ENCODE data around the gene UQCRC2. TPM values are rescaled to one million over a fixed set of nuclear protein-coding genes. Genes with fewer than 3 reads are reported as not detected.

The UQCRC2 gene
- total and polyA plus RNA-seq, 8 donors = 49.5 to 107 (median 93.7) TPM

DNA sequence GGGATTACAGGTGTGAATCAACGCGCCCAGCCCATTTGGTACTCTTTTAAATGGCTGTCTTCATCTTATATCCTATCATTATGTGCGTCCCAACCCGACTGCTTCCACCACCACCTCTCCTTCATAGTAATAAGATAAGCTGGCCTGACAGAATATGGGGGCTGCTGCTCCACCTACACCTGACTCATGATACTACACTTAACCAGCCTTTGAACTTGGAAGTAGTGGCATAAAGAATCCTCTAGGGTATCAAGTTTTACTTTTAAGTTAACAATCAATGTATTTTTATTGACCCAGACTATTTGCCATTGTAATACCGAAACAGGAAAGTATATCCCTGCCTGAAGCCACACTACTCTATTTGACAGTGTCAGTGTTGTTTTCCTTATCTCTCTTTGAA is 28.9 kb downstream of the UQCRC2 start:
- 92 to 95% methylated on average over 5 of the region's 5 CpGs for WGBS, 2 donors

GRCh38 chr16:21984062-21984461 is 30.9 kb downstream of the UQCRC2 start:
- peaks cover 8 to 14% (median 9%) of the 10 kb centered on the region in 3 donors for H3K4me1 ChIP-seq
- TF ChIP-seq CTCF (IDR thresholded peaks at IDR 0.05) = no peak
- H3K27ac ChIP-seq = no peak overlapping the region
- ATAC-seq (no peak), DNase-seq (no peak), FAIRE-seq (no peak)
- peaks cover 0 to 47% (median 32%) of the 10 kb centered on the region in 3 donors for H3K36me3 ChIP-seq
- H3K9me3 ChIP-seq = no peaks in the 10 kb centered on the region
- H3K4me3 ChIP-seq = no peak overlapping the region
- no peaks in the 10 kb centered on the region for H3K27me3 ChIP-seq
- intact Hi-C loops (cut with DNase I) = no loop called here
- WGBS, 2 donors = 94 to 96% methylated on average over 3 of the region's 3 CpGs

More for the DNA sequence above, 28.9 kb downstream of the UQCRC2 start:
- Histone ChIP-seq H3K4me1 (peaks cover 8 to 14% (median 9%) of the 10 kb centered on the region in 3 donors), H3K36me3 (peaks cover 0 to 64% (median 43%) of the 10 kb centered on the region in 3 donors), H3K4me3 (no peak overlapping the region), H3K9me3 (no peaks in the 10 kb centered on the region), H3K27ac (no peak overlapping the region), H3K27me3 (no peaks in the 10 kb centered on the region)
- FAIRE-seq (no peak), ATAC-seq (no peak), DNase-seq (no peak)
- intact Hi-C loops (cut with DNase I) = no loop called here
- TF ChIP-seq CTCF (IDR thresholded peaks at IDR 0.05) = no peak

DNA sequence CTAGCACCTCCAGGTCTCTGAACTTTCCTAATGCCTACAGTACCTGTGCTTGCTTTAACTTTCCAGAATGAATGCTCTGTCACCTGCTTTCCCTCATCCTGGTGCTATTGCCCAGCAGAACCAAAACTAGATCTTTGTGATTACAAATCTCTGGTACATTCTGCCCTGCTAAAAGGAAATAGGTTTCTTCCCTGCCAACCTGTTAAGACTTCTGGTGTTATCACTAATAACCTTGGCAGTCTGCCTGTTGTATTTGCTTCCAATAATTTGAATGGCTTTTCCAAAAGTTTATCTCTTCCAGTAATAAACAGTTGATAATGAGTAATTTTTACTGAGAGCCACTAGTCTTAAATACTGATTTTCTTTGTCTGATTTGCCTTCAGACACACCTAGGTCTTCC is 32.4 kb downstream of the UQCRC2 start:
- H3K4me1 ChIP-seq = peaks cover 8 to 14% (median 9%) of the 10 kb centered on the region in 3 donors
- DNase-seq = no peak
- no peak for TF ChIP-seq CTCF (IDR thresholded peaks at IDR 0.05)
- peak in 3 of 4 donors; percentile 39 to 62 (median 56) for ATAC-seq
- peaks cover 0 to 32% (median 19%) of the 10 kb centered on the region in 3 donors for H3K36me3 ChIP-seq
- H3K27me3 ChIP-seq = no peaks in the 10 kb centered on the region
- intact Hi-C loops (cut with DNase I) = no loop called here
- H3K4me3 ChIP-seq = no peak overlapping the region
- H3K27ac ChIP-seq = no peak overlapping the region
- FAIRE-seq = no peak
- no peaks in the 10 kb centered on the region for H3K9me3 ChIP-seq

DNA sequence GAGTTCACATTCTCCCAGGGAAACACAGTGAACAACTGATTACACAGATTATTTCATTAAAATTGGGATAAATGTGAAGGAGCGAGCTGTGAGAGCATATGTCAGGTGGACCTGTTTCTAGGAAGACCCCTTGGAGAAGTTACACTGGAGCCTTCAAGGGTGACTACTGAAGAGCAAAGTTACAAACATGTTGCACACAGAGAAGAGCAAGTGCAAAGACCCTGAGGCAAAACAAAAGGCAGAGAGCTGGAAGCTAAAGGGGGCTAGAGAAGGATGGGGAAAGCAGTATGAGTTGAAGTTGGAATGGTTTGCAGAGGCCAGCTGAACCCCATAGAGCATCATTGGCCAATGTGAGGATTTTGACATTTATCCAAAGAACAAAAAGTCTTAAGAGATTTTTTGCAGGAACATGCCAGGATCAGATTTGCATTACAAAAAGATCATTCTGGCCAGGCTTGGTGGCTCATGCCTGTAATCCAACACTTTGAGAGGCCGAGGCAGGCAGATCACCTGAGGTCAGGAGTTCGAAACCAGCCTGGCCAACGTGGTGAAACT is 33.6 kb downstream of the UQCRC2 start:
- Histone ChIP-seq H3K27me3 (no peaks in the 10 kb centered on the region), H3K36me3 (peaks cover 0 to 20% (median 8%) of the 10 kb centered on the region in 3 donors), H3K9me3 (no peaks in the 10 kb centered on the region), H3K4me1 (peaks cover 8 to 14% (median 9%) of the 10 kb centered on the region in 3 donors), H3K27ac (no peak overlapping the region), H3K4me3 (no peak overlapping the region)
- TF ChIP-seq CTCF (IDR thresholded peaks at IDR 0.05) = no peak
- intact Hi-C loops (cut with DNase I) = no loop called here
- WGBS, 2 donors = 91 to 96% methylated on average over 4 of the region's 4 CpGs
- ATAC-seq (no peak), DNase-seq (no peak), FAIRE-seq (no peak)

DNA sequence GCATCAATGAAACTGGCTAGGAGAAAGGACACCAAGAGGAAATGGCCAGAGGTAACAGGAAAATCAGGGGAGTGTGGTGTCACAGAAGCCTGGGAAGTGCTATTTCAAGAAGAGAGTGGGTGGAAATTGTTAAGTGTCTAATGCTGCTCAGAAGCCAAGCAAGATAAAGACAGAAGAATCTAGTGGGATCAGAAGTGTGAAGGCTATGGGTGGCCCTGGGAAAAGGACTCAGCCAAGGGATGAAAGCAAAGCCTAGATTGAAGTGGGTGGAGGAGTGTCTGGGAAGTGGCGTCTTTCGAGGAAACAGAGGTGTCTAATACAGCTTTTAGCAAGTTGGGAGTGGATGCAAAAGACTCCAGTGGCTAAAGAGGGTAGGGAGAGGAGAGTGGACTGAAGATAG is 34.3 kb downstream of the UQCRC2 start:
- ATAC-seq (no peak), FAIRE-seq (no peak), DNase-seq (no peak)
- intact Hi-C loops (cut with DNase I) = no loop called here
- no peak overlapping the region for H3K4me3 ChIP-seq
- H3K9me3 ChIP-seq = no peaks in the 10 kb centered on the region
- WGBS, 2 donors = 92 to 94% methylated on average over 2 of the region's 2 CpGs
- no peak for TF ChIP-seq CTCF (IDR thresholded peaks at IDR 0.05)
- no peaks in the 10 kb centered on the region for H3K27me3 ChIP-seq
- no peak overlapping the region for H3K27ac ChIP-seq
- H3K4me1 ChIP-seq = peaks cover 8 to 14% (median 9%) of the 10 kb centered on the region in 3 donors
- peaks cover 0 to 13% (median 2%) of the 10 kb centered on the region in 3 donors for H3K36me3 ChIP-seq
